ENCODE data around the gene ZSCAN5B. TPM values are rescaled to one million over a fixed set of nuclear protein-coding genes. Genes with fewer than 3 reads are reported as not detected.

The ZSCAN5B gene
- total RNA-seq, 2 donors from 2014 or later = not detected

- Histone ChIP-seq H3K4me3 (no peak overlapping the region), H3K27me3 (no peaks in the 10 kb centered on the region), H3K36me3 (peaks cover 30% of the 10 kb centered on the region), H3K4me1 (no peaks in the 10 kb centered on the region), H3K27ac (no peak overlapping the region), H3K9me3 (no peaks in the 10 kb centered on the region)
- DNase-seq (ENCODE audit: low spot score) = no peak
- no peak for TF ChIP-seq CTCF (IDR thresholded peaks at IDR 0.05)
Measured at GRCh38 chr19:56159009-56159559, 38.5 kb downstream of the ZSCAN5B start.

- no peak for DNase-seq (ENCODE audit: low spot score)
- H3K27me3 ChIP-seq = no peaks in the 10 kb centered on the region
- H3K36me3 ChIP-seq = peaks cover 32% of the 10 kb centered on the region
- no peak overlapping the region for H3K4me3 ChIP-seq
- H3K27ac ChIP-seq = no peak overlapping the region
- TF ChIP-seq CTCF (IDR thresholded peaks at IDR 0.05) = no peak
- H3K9me3 ChIP-seq = no peaks in the 10 kb centered on the region
- peaks cover 0 to under 1% of the 10 kb centered on the region in 2 donors for H3K4me1 ChIP-seq
Measured at GRCh38 chr19:56158170-56158757, 39.3 kb downstream of the ZSCAN5B start.

GRCh38 chr19:56156768-56157167, 40.8 kb downstream of the ZSCAN5B start:
- H3K4me1 ChIP-seq = peaks cover 0 to 3% of the 10 kb centered on the region in 2 donors
- H3K27me3 ChIP-seq = no peaks in the 10 kb centered on the region
- TF ChIP-seq CTCF (IDR thresholded peaks at IDR 0.05) = no peak
- H3K36me3 ChIP-seq = peaks cover 32% of the 10 kb centered on the region
- peak overlapping the region; percentile 46 to 53 for H3K27ac ChIP-seq
- H3K9me3 ChIP-seq = no peaks in the 10 kb centered on the region
- H3K4me3 ChIP-seq = no peak overlapping the region
- no peak for DNase-seq (ENCODE audit: low spot score)

- H3K27ac ChIP-seq = no peak overlapping the region
- TF ChIP-seq CTCF (IDR thresholded peaks at IDR 0.05) = peak in 1 of 2 donors; percentile 52
- peaks cover 25% of the 10 kb centered on the region for H3K36me3 ChIP-seq
- DNase-seq (ENCODE audit: low spot score) = no peak
- H3K9me3 ChIP-seq = no peaks in the 10 kb centered on the region
- peaks cover 0 to 3% of the 10 kb centered on the region in 2 donors for H3K4me1 ChIP-seq
- no peaks in the 10 kb centered on the region for H3K27me3 ChIP-seq
- no peak overlapping the region for H3K4me3 ChIP-seq
Measured at GRCh38 chr19:56155124-56155687, 42.4 kb downstream of the ZSCAN5B start.

- Histone ChIP-seq H3K27me3 (no peaks in the 10 kb centered on the region), H3K4me3 (no peak overlapping the region), H3K4me1 (peaks cover 0 to 3% of the 10 kb centered on the region in 2 donors), H3K36me3 (peaks cover 17% of the 10 kb centered on the region), H3K9me3 (no peaks in the 10 kb centered on the region), H3K27ac (no peak overlapping the region)
- TF ChIP-seq CTCF (IDR thresholded peaks at IDR 0.05) = no peak
- DNase-seq (ENCODE audit: low spot score) = no peak
Measured at GRCh38 chr19:56153507-56153906, 44.1 kb downstream of the ZSCAN5B start.
